ENCODE data around the gene LRRC47.
"Not testable (repeated sequence)": the region's sequence is repeated elsewhere in the genome, so short reads cannot be mapped to it uniquely, and the experiment has no call there.

The LRRC47 gene

GRCh38 chr1:3821908-3822307 lies 25.6 kb upstream of the LRRC47 start:
- Histone ChIP-seq H2AFZ (ENCODE audit: low read depth, low read length) (no peak overlapping the region), H3K9me3 (ENCODE audit: low read length) (no peaks in the 10 kb centered on the region), H3K27me3 (ENCODE audit: insufficient read depth, low read length) (no peaks in the 10 kb centered on the region), H3K36me3 (ENCODE audit: insufficient read depth, low read length) (peaks cover 47% of the 10 kb centered on the region), H3K4me3 (ENCODE audit: low read length) (no peak overlapping the region), H3K4me1 (ENCODE audit: insufficient read depth, low read length) (peaks cover 3% of the 10 kb centered on the region)

DNA sequence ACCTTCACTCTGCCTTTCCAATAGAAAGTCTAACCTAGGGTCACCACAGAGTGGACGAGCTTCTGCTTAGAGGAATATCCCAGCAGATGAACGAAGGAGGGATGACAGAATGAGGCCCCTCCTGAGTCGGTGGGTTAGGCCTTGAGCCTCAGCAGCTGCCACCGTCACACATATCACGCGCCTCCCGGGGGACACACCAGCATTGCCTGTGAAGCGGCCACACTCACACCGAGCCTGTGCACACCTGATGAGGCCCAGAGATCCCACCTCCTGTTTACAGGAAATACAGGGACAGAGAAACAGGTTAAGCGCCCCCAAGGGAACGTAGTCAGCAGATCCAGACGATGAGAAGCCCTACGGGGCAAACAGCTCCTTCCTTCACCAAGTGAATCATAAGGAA lies 25.1 kb upstream of the LRRC47 start:
- Histone ChIP-seq H2AFZ (ENCODE audit: low read depth, low read length) (no peak overlapping the region), H3K9me3 (ENCODE audit: low read length) (no peaks in the 10 kb centered on the region), H3K4me3 (ENCODE audit: low read length) (no peak overlapping the region), H3K4me1 (ENCODE audit: insufficient read depth, low read length) (peaks cover 3% of the 10 kb centered on the region), H3K36me3 (ENCODE audit: insufficient read depth, low read length) (peaks cover 46% of the 10 kb centered on the region), H3K27me3 (ENCODE audit: insufficient read depth, low read length) (no peaks in the 10 kb centered on the region)

DNA sequence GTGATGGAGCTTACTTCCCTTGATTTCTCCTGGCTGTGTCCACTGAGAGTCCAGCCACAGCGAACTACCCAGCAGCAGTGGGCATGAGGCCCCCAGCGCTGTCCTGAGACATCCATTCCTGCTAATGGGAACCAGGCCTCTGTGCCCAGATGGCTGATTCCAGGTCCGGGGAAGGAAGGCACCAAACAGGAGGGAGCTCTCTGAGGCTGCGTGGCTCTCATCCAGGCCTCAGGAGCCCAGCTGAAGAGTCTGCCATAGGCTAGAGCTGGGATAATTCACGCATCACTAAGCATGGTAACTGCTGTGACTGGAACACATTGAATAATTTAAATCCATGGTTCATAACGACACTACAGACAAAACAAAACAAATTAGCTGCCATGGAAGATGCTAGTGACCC lies 24.7 kb upstream of the LRRC47 start:
- H3K9me3 ChIP-seq (ENCODE audit: low read length) = no peaks in the 10 kb centered on the region
- no peak overlapping the region for H2AFZ ChIP-seq (ENCODE audit: low read depth, low read length)
- H3K27me3 ChIP-seq (ENCODE audit: insufficient read depth, low read length) = no peaks in the 10 kb centered on the region
- no peak overlapping the region for H3K4me3 ChIP-seq (ENCODE audit: low read length)
- peaks cover 45% of the 10 kb centered on the region for H3K36me3 ChIP-seq (ENCODE audit: insufficient read depth, low read length)
- peaks cover 3% of the 10 kb centered on the region for H3K4me1 ChIP-seq (ENCODE audit: insufficient read depth, low read length)

GRCh38 chr1:3820316-3820715 lies 24.0 kb upstream of the LRRC47 start:
- Histone ChIP-seq H3K4me1 (ENCODE audit: insufficient read depth, low read length) (peaks cover 3% of the 10 kb centered on the region), H3K4me3 (ENCODE audit: low read length) (no peak overlapping the region), H3K36me3 (ENCODE audit: insufficient read depth, low read length) (peaks cover 41% of the 10 kb centered on the region), H3K9me3 (ENCODE audit: low read length) (no peaks in the 10 kb centered on the region), H3K27me3 (ENCODE audit: insufficient read depth, low read length) (no peaks in the 10 kb centered on the region), H2AFZ (ENCODE audit: low read depth, low read length) (no peak overlapping the region)

DNA sequence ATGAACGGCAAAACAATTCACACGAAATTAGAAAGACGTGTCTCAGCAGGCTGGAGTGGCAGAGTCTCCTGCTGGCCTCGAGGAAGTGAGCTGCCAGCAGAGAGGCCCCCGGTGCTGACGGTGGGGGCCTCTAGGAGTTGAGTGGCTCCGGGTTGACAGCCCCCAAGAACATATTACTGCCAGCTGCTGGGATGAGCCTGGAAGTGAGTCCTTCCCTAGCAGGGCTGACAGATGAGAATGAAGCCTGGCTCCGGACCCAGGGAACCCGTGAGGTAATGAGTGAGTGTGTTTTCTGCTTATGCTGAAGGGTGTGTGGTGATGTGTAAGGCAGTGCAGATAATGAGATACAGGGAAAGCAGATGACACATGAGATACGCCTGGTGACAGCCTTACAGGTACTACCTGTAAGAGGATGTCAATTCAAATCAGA lies 23.5 kb upstream of the LRRC47 start:
- H3K4me3 ChIP-seq (ENCODE audit: low read length) = no peak overlapping the region
- peaks cover 3% of the 10 kb centered on the region for H3K4me1 ChIP-seq (ENCODE audit: insufficient read depth, low read length)
- no peak overlapping the region for H2AFZ ChIP-seq (ENCODE audit: low read depth, low read length)
- H3K36me3 ChIP-seq (ENCODE audit: insufficient read depth, low read length) = peaks cover 43% of the 10 kb centered on the region
- no peaks in the 10 kb centered on the region for H3K9me3 ChIP-seq (ENCODE audit: low read length)
- no peaks in the 10 kb centered on the region for H3K27me3 ChIP-seq (ENCODE audit: insufficient read depth, low read length)

GRCh38 chr1:3817821-3818597 lies 21.7 kb upstream of the LRRC47 start:
- Histone ChIP-seq H3K36me3 (ENCODE audit: insufficient read depth, low read length) (peaks cover 34% of the 10 kb centered on the region), H3K4me1 (ENCODE audit: insufficient read depth, low read length) (peaks cover 3% of the 10 kb centered on the region), H3K9me3 (ENCODE audit: low read length) (no peaks in the 10 kb centered on the region), H3K4me3 (ENCODE audit: low read length) (no peak overlapping the region), H3K27me3 (ENCODE audit: insufficient read depth, low read length) (no peaks in the 10 kb centered on the region), H2AFZ (ENCODE audit: low read depth, low read length) (no peak overlapping the region)

DNA sequence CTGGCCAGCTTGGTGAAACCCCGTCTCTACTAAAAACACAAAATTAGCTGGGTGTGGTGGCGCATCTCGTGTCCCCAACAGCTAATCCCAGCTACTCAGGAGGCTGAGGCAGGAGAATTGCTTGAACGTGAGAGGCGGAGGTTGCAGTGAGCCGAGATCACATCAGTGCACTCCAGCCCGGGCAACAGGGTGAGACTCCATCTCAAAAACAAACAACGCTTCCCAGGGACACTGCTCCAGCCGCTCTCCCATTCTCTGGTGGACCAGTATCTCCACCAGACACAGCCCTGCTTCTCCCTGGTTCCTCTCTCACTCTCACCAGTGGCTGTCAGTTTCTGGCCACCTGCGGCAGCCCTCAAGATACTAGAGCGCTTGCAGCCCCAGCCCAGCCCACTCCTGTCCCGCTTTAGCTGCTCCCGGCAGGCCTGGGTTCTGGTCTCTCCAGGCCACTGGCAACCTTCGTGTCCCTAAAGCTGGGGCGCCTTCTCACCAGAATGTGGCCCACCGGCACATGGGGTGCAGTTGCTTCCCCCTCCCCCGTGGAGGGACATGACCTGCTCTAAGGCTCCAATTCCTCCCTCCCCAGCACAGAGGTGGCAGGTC lies 20.9 kb upstream of the LRRC47 start:
- Histone ChIP-seq H2AFZ (ENCODE audit: low read depth, low read length) (no peak overlapping the region), H3K36me3 (ENCODE audit: insufficient read depth, low read length) (peaks cover 27% of the 10 kb centered on the region), H3K4me3 (ENCODE audit: low read length) (no peak overlapping the region), H3K9me3 (ENCODE audit: low read length) (no peaks in the 10 kb centered on the region), H3K4me1 (ENCODE audit: insufficient read depth, low read length) (peaks cover 3% of the 10 kb centered on the region), H3K27me3 (ENCODE audit: insufficient read depth, low read length) (no peaks in the 10 kb centered on the region)

DNA sequence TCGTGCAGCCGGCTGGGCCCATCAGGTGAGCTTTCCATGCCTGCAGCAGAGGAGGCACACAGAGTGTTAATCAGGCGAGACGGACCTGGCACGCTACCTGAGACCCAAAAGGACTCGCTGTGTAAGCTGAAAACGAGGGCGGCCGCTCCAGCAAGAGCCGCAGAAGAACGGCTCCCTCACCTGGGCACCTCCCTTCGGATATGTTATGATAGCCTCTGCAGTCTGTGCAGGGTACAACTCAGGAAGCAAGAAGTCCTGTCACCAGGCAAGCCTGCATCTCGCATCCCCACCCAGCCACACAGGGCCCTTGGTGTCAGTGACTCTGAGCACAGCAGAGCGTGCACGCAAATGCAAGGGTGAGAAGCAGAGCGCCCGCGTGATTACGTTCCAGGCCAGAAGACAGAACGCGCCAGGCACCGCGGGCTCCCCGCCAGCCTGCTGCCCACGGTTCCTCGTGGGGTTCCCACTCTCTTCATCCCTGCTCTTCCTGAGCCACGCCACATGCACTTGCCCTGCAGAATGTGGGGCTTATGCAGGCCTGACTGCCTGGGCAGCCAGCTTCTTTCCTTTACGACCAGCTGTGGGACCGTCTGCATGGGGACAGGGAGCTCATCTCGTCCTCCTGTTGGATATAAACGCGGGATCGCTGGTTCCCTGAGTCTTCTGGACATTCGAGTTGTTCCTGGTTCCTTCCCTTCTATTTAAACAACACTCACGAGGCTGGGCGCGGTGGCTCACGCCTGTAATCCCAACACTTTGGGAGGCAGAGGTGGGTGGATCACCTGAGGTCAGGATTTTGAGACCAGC lies 20.2 kb upstream of the LRRC47 start:
- Histone ChIP-seq H3K27me3 (ENCODE audit: insufficient read depth, low read length) (no peaks in the 10 kb centered on the region), H3K4me1 (ENCODE audit: insufficient read depth, low read length) (peaks cover 3% of the 10 kb centered on the region), H3K4me3 (ENCODE audit: low read length) (no peak overlapping the region), H3K36me3 (ENCODE audit: insufficient read depth, low read length) (peaks cover 22% of the 10 kb centered on the region), H3K9me3 (ENCODE audit: low read length) (no peaks in the 10 kb centered on the region), H2AFZ (ENCODE audit: low read depth, low read length) (no peak overlapping the region)

DNA sequence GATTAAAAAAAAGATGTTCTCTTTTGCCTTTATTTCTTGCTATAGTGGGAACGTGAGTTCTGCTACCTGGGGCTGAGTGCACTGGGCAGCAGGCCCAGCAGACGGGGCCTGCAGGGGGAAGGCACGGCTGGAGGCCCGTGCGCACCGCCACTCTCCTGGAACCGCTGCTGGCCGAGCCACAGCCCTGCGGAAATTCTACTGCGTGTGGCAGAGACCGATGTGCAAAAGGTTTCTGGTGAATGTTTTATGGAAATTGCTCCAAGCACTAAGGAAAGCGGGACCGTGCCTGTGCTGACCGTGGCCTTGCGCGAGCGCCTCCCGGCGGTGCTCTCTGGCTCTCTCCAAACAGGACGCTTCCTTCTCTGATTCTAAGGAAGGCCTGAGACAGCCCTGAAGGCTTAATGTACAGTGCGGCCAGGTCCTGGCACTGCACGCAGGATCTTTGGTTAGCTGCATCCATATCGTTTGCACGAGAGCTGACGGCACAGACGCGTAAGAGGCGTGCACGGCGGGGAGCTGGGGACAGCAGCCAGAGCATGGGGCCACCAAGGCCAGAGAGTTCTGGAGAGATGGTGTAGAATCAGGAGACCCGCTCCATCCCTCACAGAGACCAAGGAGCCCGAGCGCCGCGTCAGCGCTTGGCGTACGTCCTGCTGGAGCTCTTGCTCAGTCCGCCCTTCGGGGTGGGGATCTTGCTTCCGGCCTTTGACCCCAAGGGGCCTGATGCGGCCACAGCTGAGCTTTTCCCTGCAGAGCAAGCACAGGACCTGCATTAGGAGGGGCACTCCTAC lies 18.7 kb upstream of the LRRC47 start:
- Histone ChIP-seq H2AFZ (ENCODE audit: low read depth, low read length) (no peak overlapping the region), H3K4me3 (ENCODE audit: low read length) (no peak overlapping the region), H3K36me3 (ENCODE audit: insufficient read depth, low read length) (peaks cover 19% of the 10 kb centered on the region), H3K4me1 (ENCODE audit: insufficient read depth, low read length) (peaks cover 3% of the 10 kb centered on the region), H3K27me3 (ENCODE audit: insufficient read depth, low read length) (no peaks in the 10 kb centered on the region), H3K9me3 (ENCODE audit: low read length) (no peaks in the 10 kb centered on the region)

GRCh38 chr1:3814065-3814464 lies 17.8 kb upstream of the LRRC47 start:
- no peak overlapping the region for H2AFZ ChIP-seq (ENCODE audit: low read depth, low read length)
- H3K4me3 ChIP-seq (ENCODE audit: low read length) = no peak overlapping the region
- no peaks in the 10 kb centered on the region for H3K27me3 ChIP-seq (ENCODE audit: insufficient read depth, low read length)
- no peaks in the 10 kb centered on the region for H3K4me1 ChIP-seq (ENCODE audit: insufficient read depth, low read length)
- H3K9me3 ChIP-seq (ENCODE audit: low read length) = no peaks in the 10 kb centered on the region
- H3K36me3 ChIP-seq (ENCODE audit: insufficient read depth, low read length) = peaks cover 16% of the 10 kb centered on the region

DNA sequence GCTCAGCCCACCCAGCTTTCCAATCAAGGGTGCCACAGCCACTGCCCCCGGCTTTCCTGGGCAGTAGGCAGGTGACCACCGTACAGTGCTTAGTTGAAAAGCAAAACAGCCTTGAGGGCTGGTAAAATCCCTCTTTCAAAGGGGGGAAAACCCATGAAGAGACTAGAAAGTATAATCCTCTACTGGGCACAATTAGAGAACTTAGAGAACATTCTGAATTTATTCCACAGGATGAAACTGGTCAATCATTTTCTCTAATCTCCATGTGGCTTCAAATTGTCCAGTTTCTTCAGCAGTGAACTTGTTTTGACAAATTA lies 15.3 kb upstream of the LRRC47 start:
- Histone ChIP-seq H3K4me1 (ENCODE audit: insufficient read depth, low read length) (no peaks in the 10 kb centered on the region), H2AFZ (ENCODE audit: low read depth, low read length) (no peak overlapping the region), H3K4me3 (ENCODE audit: low read length) (no peak overlapping the region), H3K27me3 (ENCODE audit: insufficient read depth, low read length) (no peaks in the 10 kb centered on the region), H3K36me3 (ENCODE audit: insufficient read depth, low read length) (peaks cover 12% of the 10 kb centered on the region), H3K9me3 (ENCODE audit: low read length) (peaks cover 2% of the 10 kb centered on the region)

- H3K27me3 ChIP-seq (ENCODE audit: insufficient read depth, low read length); H3K4me1 ChIP-seq (ENCODE audit: insufficient read depth, low read length); H2AFZ ChIP-seq (ENCODE audit: low read depth, low read length); H3K9me3 ChIP-seq (ENCODE audit: low read length); H3K36me3 ChIP-seq (ENCODE audit: insufficient read depth, low read length); H3K4me3 ChIP-seq (ENCODE audit: low read length): not testable (repeated sequence)
These were observed 14.0 kb upstream of the LRRC47 start for GRCh38 chr1:3810149-3810761.

Measured in neuron (in vitro differentiated cells).